Left lung (tissue), 10 donors: ENCODE results near the gene HIPK4. TPM values are rescaled to one million over a fixed set of nuclear protein-coding genes. Genes with fewer than 3 reads are reported as not detected.

Experiments
- ATAC-seq: fragments of 200-7000 bp; cut with Tn5 transposase; one replicate; pipeline ENCODE4 v1.9.1; 2020; ENCODE audit warnings: moderate library complexity
- DNase-seq, 4 donors: peaks; one replicate each; pipeline ENCODE4 v3.0.0-alpha.2; 2013 to 2020
- H3K27ac ChIP-seq, 2 donors: fragments of 200-600 bp; sonication (generic) in 1 of 2; one replicate each; pipeline versions ENCODE4 v1.5.0 to v1.8.0; 2020 to 2021
- H3K27me3 ChIP-seq, 2 donors: fragments of 200-600 bp; sonication (generic) in 1 of 2; one replicate each; pipeline versions ENCODE4 v1.5.0 to v1.8.0; 2020 to 2021
- H3K36me3 ChIP-seq, 2 donors: fragments of 200-600 bp; sonication (generic) in 1 of 2; one replicate each; pipeline versions ENCODE4 v1.5.0 to v1.8.0; 2020 to 2021
- H3K4me1 ChIP-seq, 2 donors: fragments of 200-600 bp; one replicate each; pipeline ENCODE4 v1.8.0; 2021
- H3K4me3 ChIP-seq, 2 donors: fragments of 200-600 bp; sonication (generic) in 1 of 2; one replicate each; pipeline versions ENCODE4 v1.5.0 to v1.8.0; 2020 to 2021; ENCODE audit warnings: mild to moderate bottlenecking in 1 of 2
- H3K9me3 ChIP-seq, 2 donors: fragments of 200-600 bp; sonication (generic) in 1 of 2; one replicate each; pipeline versions ENCODE4 v1.5.0 to v1.8.0; 2020 to 2021
- intact Hi-C, 2 donors: fragments of 100-400 bp; cut with DNase I; formaldehyde crosslinking; loops; one replicate each; pipeline versions ENCODE4 v1.11.2 to v1.14.2; 2022
- polyA plus RNA-seq, 6 donors: library from polyadenylated mRNA; unstranded; fragments of 120-200 nt; gene quantifications; one replicate each; pipeline ENCODE4 v1.2.1, GENCODE V29; 2013; ENCODE audit not compliant: insufficient read length in 6 of 6
- total RNA-seq, 2 donors: library from RNA; stranded (reverse); fragmentation: NEBNext Ultra II Directional; extraction: Animal tissue kit (Norgen Biotek cat#: 25700); gene quantifications; one replicate each; pipeline ENCODE4 v1.2.1, GENCODE V29; 2021
- TF ChIP-seq, protein P1 (sequence below), 2 donors: fragments of 200-600 bp; sonication (generic) in 1 of 2; IDR thresholded peaks; one replicate each; pipeline versions ENCODE4 v1.5.0 to v1.8.0; 2021; ENCODE audit warnings: antibody characterized with exemption in 2 of 2
- donor health status: DM: no; HTN: yes; CAD: no.
- donor health status: DM: no; HTN: no; CAD: no.

The HIPK4 gene
- total and polyA plus RNA-seq, 8 donors, result 0.09 to 0.35 (median 0.27) TPM

DNA sequence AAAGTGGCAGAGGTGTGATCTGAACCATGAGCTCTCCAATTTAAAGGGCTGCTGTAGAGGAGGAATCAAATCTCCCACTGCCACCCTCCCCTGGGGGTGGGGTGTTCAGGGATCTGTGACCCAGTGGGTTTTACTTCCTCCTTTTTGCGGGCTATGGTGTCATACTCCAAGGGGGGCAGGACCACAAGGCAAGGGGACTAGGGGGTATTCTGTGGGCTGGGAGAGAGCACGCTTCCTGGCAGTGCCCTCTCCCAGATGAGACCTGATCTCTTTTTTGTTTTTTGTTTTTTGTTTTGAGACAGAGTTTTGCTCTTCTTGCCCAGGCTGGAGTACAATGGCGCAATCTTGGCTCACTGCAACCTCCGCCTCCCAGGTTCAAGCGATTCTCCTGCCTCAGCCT is 31.2 kb downstream of the HIPK4 start:
- Histone ChIP-seq H3K9me3 (no peaks in the 10 kb centered on the region), H3K36me3 (no peaks in the 10 kb centered on the region), H3K27ac (peak overlapping the region in 1 of 2 donors; percentile 33), H3K4me1 (peaks cover 0 to 62% of the 10 kb centered on the region in 2 donors), H3K4me3 (no peak overlapping the region), H3K27me3 (no peaks in the 10 kb centered on the region)
- DNase-seq (peak in 1 of 4 donors; percentile 49), ATAC-seq (peak; percentile 48)
- intact Hi-C loops, result no loop called here
- TF ChIP-seq, protein P1, sequence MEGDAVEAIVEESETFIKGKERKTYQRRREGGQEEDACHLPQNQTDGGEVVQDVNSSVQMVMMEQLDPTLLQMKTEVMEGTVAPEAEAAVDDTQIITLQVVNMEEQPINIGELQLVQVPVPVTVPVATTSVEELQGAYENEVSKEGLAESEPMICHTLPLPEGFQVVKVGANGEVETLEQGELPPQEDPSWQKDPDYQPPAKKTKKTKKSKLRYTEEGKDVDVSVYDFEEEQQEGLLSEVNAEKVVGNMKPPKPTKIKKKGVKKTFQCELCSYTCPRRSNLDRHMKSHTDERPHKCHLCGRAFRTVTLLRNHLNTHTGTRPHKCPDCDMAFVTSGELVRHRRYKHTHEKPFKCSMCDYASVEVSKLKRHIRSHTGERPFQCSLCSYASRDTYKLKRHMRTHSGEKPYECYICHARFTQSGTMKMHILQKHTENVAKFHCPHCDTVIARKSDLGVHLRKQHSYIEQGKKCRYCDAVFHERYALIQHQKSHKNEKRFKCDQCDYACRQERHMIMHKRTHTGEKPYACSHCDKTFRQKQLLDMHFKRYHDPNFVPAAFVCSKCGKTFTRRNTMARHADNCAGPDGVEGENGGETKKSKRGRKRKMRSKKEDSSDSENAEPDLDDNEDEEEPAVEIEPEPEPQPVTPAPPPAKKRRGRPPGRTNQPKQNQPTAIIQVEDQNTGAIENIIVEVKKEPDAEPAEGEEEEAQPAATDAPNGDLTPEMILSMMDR (IDR thresholded peaks at IDR 0.05), result no peak

DNA sequence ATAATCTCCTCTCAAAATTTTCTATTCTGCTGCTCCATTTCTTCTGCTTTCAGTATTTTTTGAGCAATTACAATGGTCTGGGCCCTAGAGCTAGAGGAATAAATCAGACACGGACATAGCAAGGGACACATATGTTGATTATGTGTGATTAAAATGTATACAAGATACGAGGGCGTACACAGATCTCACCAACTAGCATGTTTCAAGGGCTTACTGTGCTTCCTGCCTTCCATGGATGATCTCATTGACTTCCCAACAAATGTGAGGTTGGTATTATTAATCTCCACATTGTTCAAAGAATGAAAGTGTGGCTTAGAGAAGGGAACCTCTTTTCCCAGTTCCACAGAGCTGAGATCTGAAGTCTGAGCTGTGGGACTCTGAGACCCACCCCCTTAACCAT is 32.3 kb downstream of the HIPK4 start:
- H3K4me1 ChIP-seq, result peaks cover 0 to 51% of the 10 kb centered on the region in 2 donors
- no peak overlapping the region for H3K27ac ChIP-seq
- H3K36me3 ChIP-seq, result no peaks in the 10 kb centered on the region
- no peak overlapping the region for H3K4me3 ChIP-seq
- intact Hi-C loops, result no loop called here
- no peaks in the 10 kb centered on the region for H3K9me3 ChIP-seq
- TF ChIP-seq, protein P1 (IDR thresholded peaks at IDR 0.05), result no peak
- DNase-seq (no peak), ATAC-seq (no peak)
- no peaks in the 10 kb centered on the region for H3K27me3 ChIP-seq

DNA sequence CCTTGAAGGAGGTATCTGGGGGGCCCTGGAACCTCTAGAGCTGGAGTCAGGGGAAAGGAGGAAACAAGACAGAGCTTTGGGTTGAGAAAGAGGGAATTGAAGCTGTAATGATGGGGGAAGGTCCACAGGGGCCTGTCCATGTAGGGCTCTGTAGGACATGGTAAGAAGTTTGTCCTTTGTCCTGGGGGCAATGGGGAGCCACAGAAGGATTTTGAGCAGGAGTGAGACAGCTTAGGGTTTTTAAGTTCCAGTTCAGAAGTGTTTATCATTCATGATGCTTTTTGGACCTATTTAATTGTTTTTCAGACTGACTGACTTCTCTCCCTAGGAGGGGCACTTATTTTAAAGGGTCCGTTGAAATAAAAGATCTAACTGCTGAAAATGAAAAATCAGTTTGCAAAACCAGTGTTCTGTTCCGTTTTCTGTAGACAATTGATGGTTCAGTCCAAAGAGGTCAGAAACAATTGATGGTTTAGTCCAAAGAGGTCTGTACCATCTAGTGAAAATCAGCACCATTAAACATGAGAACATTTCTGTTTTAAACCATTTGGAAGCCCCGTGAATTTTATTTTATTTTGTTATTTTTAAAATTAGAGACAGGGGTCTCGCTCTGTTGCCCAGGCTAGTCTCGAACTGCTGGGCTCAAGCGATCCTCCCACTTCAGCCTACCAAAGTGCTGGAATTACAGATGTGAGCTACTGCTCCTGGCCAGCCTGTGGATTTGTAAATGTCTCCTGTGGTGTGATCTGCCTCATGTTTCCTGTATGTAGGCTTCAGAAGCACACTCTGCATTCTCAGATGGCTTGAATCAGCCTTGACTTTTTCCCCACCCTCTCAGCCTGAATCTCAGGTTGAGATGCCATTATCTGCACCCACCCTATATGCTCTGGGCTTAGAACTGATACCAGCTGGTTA is 33.0 kb downstream of the HIPK4 start:
- intact Hi-C loops, result no loop called here
- no peak overlapping the region for H3K27ac ChIP-seq
- DNase-seq, result peak in 1 of 4 donors; percentile 17

DNA sequence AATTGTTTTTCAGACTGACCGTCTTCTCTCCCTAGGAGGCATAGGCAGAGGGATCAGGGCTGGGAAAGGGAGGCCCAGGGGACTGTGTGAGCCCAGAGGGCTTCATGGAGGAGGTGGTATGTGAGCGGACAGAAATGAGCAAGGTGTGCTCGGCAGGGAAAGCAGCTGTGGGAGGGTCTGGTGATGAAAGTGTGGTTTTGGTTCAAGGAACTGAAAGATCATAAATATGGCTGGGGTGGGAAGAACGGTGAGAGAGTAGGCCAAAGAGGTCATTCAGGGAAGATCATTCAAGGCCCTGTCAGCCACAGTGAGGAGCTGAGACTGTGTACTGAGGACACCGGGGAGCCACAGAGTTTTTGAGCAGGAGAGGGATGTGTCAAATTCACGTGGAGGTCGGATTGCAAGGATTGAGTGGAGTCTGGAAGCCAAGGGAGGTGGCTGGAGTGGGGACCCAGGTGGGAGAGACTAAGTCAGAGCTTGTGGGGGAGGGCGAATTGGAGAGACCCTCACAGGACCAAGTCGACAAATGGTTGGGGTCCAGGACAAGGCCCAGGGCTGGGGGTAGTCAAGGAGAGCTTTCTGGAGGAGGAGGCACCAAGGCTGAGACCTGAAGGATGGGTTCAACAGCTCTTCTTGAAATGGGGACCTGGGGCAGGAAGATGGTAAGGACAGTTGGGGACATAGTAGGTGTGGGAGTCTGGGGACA is 33.9 kb downstream of the HIPK4 start:
- intact Hi-C loops, result no loop called here
- ATAC-seq (no peak), DNase-seq (peak in 1 of 4 donors; percentile 14)
- Histone ChIP-seq H3K9me3 (no peaks in the 10 kb centered on the region), H3K27me3 (no peaks in the 10 kb centered on the region), H3K4me1 (peaks cover 0 to 37% of the 10 kb centered on the region in 2 donors), H3K4me3 (no peak overlapping the region), H3K27ac (no peak overlapping the region), H3K36me3 (no peaks in the 10 kb centered on the region)
- TF ChIP-seq, protein P1 (IDR thresholded peaks at IDR 0.05), result no peak

More for the DNA sequence above, 33.0 kb downstream of the HIPK4 start:
- no peak overlapping the region for H3K4me3 ChIP-seq
- ATAC-seq, result no peak
- peaks cover 0 to 45% of the 10 kb centered on the region in 2 donors for H3K4me1 ChIP-seq
- H3K27me3 ChIP-seq, result no peaks in the 10 kb centered on the region
- no peaks in the 10 kb centered on the region for H3K9me3 ChIP-seq
- H3K36me3 ChIP-seq, result no peaks in the 10 kb centered on the region
- TF ChIP-seq, protein P1 (IDR thresholded peaks at IDR 0.05), result no peak
